ENCODE results near the gene SLC29A4.
"Not testable (repeated sequence)": the region's sequence is repeated elsewhere in the genome, so short reads cannot be mapped to it uniquely, and the experiment has no call there.

Gene SLC29A4

DNA sequence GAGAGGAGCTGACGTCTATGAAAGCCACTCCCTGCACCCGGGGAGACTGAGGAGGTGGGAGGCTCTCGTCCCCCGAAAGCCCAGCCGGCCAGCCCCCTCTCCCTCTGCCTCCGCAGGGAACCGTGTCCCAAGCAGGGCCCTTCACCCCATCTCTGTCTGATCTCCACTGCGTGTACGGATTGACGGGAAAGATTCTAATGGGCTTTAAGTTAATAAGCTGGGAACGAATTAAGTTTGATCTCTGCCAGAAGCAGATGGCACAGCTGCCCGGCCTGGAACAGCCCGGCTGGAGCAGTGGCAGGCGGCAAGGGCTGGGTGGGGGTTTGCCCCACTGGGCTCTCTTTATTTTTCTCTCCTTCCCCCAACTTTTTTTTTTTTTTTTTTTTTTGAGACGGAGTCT lies 6.1 kb upstream of the SLC29A4 start:
- TF ChIP-seq, protein P1, sequence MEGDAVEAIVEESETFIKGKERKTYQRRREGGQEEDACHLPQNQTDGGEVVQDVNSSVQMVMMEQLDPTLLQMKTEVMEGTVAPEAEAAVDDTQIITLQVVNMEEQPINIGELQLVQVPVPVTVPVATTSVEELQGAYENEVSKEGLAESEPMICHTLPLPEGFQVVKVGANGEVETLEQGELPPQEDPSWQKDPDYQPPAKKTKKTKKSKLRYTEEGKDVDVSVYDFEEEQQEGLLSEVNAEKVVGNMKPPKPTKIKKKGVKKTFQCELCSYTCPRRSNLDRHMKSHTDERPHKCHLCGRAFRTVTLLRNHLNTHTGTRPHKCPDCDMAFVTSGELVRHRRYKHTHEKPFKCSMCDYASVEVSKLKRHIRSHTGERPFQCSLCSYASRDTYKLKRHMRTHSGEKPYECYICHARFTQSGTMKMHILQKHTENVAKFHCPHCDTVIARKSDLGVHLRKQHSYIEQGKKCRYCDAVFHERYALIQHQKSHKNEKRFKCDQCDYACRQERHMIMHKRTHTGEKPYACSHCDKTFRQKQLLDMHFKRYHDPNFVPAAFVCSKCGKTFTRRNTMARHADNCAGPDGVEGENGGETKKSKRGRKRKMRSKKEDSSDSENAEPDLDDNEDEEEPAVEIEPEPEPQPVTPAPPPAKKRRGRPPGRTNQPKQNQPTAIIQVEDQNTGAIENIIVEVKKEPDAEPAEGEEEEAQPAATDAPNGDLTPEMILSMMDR (IDR thresholded peaks at IDR 0.05; ENCODE audit: insufficient read depth, low read length, missing control alignments): no peak
- CTCF ChIA-PET: interaction anchor here (1.4 kb wide), 1 partner anchor 37 kb away, joined by 3 read pairs; no protein-coding TSS in a partner anchor
- no peak for DNase-seq (ENCODE audit: low read depth, low spot score)
- POLR2A ChIA-PET: no interaction called here
- H3K4me3 ChIP-seq (ENCODE audit: low read depth, low read length): no peak overlapping the region

DNA sequence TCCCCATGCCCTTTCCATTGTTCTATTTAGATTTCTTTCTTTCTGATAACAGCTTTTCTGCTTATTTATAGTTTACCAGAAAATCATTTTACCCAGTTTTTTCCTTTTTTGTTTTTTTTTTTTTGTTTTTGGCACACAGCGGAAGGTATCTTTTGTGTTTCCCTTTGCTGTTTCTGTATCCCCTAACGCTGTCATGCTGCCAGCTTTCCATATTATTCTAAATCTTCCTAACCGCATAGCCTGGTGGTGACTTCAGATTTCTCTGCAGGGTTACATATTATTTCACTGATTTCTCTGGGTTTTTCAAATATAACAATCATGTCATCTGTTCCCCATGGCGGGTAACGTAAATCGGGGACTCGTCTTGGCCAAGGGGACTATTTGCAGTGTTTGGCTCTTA lies 4.0 kb upstream of the SLC29A4 start:
- H3K4me3 ChIP-seq (ENCODE audit: low read depth, low read length): no peak overlapping the region
- DNase-seq (ENCODE audit: low read depth, low spot score): no peak
- POLR2A ChIA-PET: no interaction called here
- CTCF ChIA-PET: no interaction called here
- TF ChIP-seq, protein P1 (IDR thresholded peaks at IDR 0.05; ENCODE audit: insufficient read depth, low read length, missing control alignments): no peak

DNA sequence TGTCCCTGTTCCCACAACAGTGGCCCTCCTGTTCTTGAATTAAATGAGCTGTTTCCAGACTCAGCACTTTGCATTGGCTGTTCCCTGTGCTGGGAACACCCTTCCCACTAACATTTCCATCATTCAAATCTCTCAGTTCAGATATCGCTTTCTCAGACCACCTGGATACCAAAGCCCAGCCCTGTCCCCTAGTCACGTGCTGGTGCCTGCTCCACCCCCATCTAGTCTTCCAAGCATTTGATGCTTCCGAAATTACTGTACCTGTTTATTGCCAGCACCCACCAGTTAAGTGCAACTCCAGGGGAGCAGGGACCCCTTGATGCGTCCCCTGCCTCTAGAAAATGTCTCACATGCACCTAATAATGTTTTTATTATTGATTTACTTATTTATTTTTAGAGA lies 3.0 kb upstream of the SLC29A4 start:
- H3K4me3 ChIP-seq (ENCODE audit: low read depth, low read length): no peak overlapping the region
- TF ChIP-seq, protein P1 (IDR thresholded peaks at IDR 0.05; ENCODE audit: insufficient read depth, low read length, missing control alignments): no peak
- no peak for DNase-seq (ENCODE audit: low read depth, low spot score)
- ChIA-PET CTCF (no interaction called here), POLR2A (no interaction called here)

DNA sequence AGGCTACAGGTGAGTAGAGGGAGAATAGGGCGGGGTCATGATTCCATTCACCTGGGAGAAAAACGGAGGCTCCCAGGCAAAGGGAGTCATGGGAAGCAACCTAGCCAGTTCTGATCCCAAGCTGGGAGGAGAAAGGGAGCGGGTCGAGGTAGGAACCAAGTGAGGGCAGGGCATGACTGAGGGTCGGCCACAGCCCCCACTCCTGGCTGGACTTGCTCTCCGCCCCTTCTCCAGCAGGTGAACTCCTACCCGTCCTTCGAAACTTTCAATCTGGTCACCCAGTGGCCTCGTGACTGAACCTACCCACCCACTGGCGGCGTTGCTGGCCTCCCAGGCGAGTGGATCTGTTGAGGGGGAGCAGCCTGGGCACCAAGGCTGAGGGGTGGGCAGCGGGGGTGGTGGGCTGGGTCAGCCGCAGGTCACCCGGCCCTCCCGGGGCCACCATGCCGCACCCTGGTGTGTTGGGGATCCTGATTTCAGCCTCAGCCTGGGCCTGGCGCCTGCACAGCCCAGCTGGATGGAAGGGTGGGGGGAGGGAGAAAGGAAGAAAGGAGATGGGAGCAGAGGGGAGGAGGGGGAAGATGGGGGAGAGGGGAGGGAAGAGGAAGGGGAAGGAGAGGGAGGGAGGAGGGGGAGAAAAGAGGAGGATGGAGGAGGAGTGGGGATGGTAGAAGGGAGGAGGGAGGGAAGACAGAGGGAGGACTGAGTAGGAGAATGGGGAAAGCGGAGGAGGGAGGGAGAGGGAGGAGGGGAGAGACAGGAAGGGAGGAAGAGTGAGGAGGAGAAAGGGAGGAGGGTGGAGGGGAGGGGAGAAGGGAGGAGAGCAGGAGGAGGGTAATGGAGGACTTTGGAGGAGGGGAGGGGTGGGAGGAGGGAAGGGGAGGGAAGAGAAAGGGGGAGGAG lies 894 bp upstream of the SLC29A4 start:
- H3K4me3 ChIP-seq (ENCODE audit: low read depth, low read length); DNase-seq (ENCODE audit: low read depth, low spot score); CTCF ChIA-PET; POLR2A ChIA-PET: not testable (repeated sequence)

DNA sequence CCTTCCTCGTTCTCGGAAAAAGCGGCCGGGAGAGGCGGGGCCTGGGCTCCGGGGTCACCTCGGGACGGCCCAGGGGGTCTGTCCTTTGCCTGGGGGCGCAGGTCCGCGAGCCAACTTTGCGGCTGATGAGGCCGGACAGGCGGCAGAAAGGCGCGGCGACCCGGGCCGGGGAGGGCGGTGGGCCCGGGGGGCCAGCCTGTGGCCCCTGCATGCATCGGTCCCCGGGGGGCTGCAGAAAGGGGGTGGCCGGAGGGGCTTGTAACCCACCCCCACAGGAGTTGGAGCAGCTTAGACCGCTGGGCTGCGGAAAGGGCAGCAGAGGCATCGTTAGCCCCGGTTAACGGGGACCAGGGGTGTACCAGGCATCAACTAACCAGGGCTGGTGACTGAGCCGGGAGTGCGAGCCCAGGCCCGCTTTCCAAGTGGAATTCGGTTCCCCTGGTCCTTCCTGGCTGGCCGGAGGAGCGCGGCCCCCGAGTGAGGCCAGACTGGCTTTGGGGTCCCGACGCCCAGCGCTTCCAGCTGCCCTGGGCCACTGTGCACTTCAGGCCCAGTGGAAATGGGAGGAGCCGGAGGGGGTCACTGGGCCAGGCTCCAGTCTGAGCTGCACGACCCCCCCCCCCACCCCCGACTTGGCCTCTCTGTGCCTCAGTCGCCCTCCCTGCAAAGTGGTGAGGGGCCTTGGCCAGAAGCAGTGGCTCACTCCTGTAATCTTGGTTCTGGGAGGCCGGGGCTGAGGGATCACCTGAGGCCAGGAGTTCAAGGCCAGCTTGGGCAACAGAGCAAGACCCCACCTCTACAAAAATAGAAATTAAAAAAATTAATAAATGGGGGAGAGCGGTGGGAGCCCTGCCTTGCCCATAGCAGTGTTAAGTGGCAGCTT lies 919 bp downstream of the SLC29A4 start:
- no peak for DNase-seq (ENCODE audit: low read depth, low spot score)
- ChIA-PET CTCF (no interaction called here), POLR2A (no interaction called here)
- TF ChIP-seq, protein P1 (IDR thresholded peaks at IDR 0.05; ENCODE audit: insufficient read depth, low read length, missing control alignments): no peak
- peak overlapping the region; percentile 50 for H3K4me3 ChIP-seq (ENCODE audit: low read depth, low read length)

DNA sequence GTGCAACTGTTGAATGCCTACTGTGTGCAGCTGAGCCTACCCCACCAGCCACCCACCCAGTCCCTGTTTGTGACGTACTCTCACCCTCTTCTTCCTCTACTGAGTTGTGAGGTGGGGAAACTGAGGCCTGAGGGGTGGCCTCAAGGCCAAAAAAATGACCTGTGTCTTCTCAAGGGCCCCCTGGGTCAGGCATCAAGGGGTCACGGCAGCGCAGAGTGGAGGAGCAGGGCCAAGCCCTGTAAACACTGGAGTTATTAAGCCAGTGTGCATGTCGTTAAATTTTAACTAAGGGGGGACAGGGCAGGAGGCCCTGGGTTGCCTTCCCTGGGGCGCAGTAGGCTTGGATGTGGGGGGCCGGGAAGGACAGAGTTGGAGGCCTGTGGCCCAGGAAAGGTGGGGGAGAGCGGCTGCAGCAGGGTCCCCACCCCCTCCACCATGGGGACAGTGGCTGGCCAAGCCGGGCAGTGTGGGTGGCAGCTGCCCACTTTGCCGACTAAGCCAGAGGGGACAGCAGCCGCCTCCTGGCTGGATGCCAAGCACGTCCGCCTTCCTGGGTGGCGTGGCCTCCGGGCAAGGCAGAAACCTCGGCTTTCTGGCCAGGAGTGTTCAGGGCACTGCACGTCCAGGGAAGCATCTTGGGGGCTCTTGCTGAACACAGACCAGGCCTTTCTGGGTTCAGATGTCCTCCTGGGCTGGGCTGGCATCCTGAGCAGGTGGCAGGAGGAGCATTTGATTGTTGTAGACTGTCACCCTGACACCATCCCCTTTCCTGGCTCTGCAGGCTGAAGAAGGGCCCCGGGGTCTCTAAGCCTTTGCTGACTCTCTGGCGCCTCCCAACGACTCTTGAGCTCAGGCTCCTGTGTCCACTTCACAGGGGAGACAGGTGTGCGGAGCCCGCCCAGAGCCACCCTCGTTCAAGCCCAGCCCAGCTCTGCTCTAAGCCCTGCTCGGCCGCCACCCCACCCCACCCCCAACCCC lies 1.9 kb downstream of the SLC29A4 start:
- no peak for DNase-seq (ENCODE audit: low read depth, low spot score)
- H3K4me3 ChIP-seq (ENCODE audit: low read depth, low read length): no peak overlapping the region

More for the DNA sequence above, 1.9 kb downstream of the SLC29A4 start:
- ChIA-PET POLR2A (no interaction called here), CTCF (no interaction called here)
- TF ChIP-seq, protein P1 (IDR thresholded peaks at IDR 0.05; ENCODE audit: insufficient read depth, low read length, missing control alignments): peak; percentile 42
